ENCODE results near the gene IGSF5.

GRCh38 chr21:39809936-39810335 lies 65.0 kb downstream of the IGSF5 start:
- TF ChIP-seq CTCF (conservative IDR thresholded peaks at IDR 0.05 in 1 of 2, IDR thresholded peaks at IDR 0.05 in 1 of 2; ENCODE audit: extremely low read depth in 1 of 2, insufficient read depth in 1 of 2, low read depth in 1 of 2, low read length in 2 of 2), result no peak
- TF ChIP-seq EZH2 (IDR thresholded peaks at IDR 0.05; ENCODE audit: borderline replicate concordance, low read length), result no peak

Data from mammary epithelial cell (primary cell).